GM19025 (cell line): ENCODE data around the gene MRPL38.
"Not testable (repeated sequence)": the region's sequence is repeated elsewhere in the genome, so short reads cannot be mapped to it uniquely, and the experiment has no call there.

ENCODE experiments used
- ATAC-seq: cut with Tn5 transposase; IDR thresholded peaks from one replicate; pipeline ENCODE4 v1.9.1; 2021; ENCODE audit warnings: mild to moderate bottlenecking, low read depth, moderate library complexity; ENCODE audit not compliant: unreplicated experiment

Gene MRPL38

GRCh38 chr17:75898065-75898464, 6.6 kb downstream of the MRPL38 start:
- no peak for ATAC-seq

- no peak for ATAC-seq
Observed at GRCh38 chr17:75897160-75898019, 7.3 kb downstream of the MRPL38 start.

- peak; percentile 67 for ATAC-seq
Observed at GRCh38 chr17:75896415-75897159, 8.1 kb downstream of the MRPL38 start, which contains the start of gene TRIM65. Gene TRIM65, minus strand, starts transcription at chr17:75896951. Its CDS starts 14 bp downstream, at chr17:75896937.

GRCh38 chr17:75895370-75896155, 9.1 kb downstream of the MRPL38 start:
- ATAC-seq, result no peak

- no peak for ATAC-seq
Observed at GRCh38 chr17:75894049-75894733, 10.5 kb downstream of the MRPL38 start.

- ATAC-seq, result no peak
Observed at GRCh38 chr17:75893305-75894048, 11.2 kb downstream of the MRPL38 start.

GRCh38 chr17:75892556-75893224, 12.0 kb downstream of the MRPL38 start:
- ATAC-seq, result no peak

GRCh38 chr17:75891605-75892555, 12.8 kb downstream of the MRPL38 start:
- ATAC-seq, result no peak

GRCh38 chr17:75891022-75891604, 13.6 kb downstream of the MRPL38 start:
- ATAC-seq, result no peak

GRCh38 chr17:75889454-75889853, 15.2 kb downstream of the MRPL38 start:
- ATAC-seq, result no peak

GRCh38 chr17:75888484-75888883, 16.2 kb downstream of the MRPL38 start:
- ATAC-seq, result no peak

GRCh38 chr17:75885860-75886259, 18.8 kb downstream of the MRPL38 start:
- ATAC-seq, result not testable (repeated sequence)

- ATAC-seq, result no peak
Observed at GRCh38 chr17:75885431-75885830, 19.3 kb downstream of the MRPL38 start.

GRCh38 chr17:75881678-75882454, 22.8 kb downstream of the MRPL38 start:
- ATAC-seq, result no peak

GRCh38 chr17:75880266-75880665, 24.4 kb downstream of the MRPL38 start:
- no peak for ATAC-seq

GRCh38 chr17:75878174-75878998, 26.3 kb downstream of the MRPL38 start, which contains the start of gene TRIM47:
Gene TRIM47, minus strand, starts transcription at chr17:75878581. Its CDS starts 33 bp downstream, at chr17:75878548.
- ATAC-seq, result no peak
